MM.1S (cell line): ENCODE results near the gene A4GNT.

Experiments used
- EZH2 ChIP-seq: fragments of 300-600 bp; sonication (generic); optimal IDR thresholded peaks from 2 replicates; pipeline ENCODE3; 2017; ENCODE audit warnings: low read depth, mild to moderate bottlenecking, antibody characterized with exemption, low read length, mixed read lengths
- EZH2phosphoT487 ChIP-seq: fragments of 300-600 bp; sonication (generic); IDR thresholded peaks from 2 replicates; pipeline ENCODE4 v1.6.1; 2018; ENCODE audit warnings: antibody characterized with exemption, low read length
- TF ChIP-seq, protein P1 (sequence below): fragments of 300-600 bp; sonication (generic); IDR thresholded peaks from 2 replicates; pipeline ENCODE4 v1.5.1; 2016; ENCODE audit warnings: antibody characterized with exemption, low read length, mixed read lengths

DNA sequence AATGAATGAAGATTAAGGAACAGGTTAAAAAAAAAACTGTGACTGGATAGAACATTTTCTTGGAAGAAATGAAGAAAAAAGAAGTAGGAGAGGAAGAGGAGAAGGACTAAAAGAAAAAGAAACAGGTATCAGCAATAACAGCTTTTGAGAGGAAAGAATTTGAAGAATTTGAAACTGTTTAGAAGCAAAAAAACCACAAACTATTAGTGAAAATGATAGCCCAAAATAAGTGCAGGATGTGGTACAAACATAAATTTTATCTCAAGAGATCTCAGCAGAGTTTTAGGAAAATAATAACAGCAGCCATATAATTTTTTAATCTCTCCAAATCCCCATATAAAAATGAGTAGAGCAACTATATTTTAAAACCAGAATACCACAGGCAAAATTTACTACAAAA, 8.8 kb upstream of the A4GNT start:
- TF ChIP-seq, protein P1, sequence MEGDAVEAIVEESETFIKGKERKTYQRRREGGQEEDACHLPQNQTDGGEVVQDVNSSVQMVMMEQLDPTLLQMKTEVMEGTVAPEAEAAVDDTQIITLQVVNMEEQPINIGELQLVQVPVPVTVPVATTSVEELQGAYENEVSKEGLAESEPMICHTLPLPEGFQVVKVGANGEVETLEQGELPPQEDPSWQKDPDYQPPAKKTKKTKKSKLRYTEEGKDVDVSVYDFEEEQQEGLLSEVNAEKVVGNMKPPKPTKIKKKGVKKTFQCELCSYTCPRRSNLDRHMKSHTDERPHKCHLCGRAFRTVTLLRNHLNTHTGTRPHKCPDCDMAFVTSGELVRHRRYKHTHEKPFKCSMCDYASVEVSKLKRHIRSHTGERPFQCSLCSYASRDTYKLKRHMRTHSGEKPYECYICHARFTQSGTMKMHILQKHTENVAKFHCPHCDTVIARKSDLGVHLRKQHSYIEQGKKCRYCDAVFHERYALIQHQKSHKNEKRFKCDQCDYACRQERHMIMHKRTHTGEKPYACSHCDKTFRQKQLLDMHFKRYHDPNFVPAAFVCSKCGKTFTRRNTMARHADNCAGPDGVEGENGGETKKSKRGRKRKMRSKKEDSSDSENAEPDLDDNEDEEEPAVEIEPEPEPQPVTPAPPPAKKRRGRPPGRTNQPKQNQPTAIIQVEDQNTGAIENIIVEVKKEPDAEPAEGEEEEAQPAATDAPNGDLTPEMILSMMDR: no peak
- TF ChIP-seq EZH2: no peak
- no peak for TF ChIP-seq EZH2phosphoT487
